Stimulated activated CD4-positive, alpha-beta T cell treated with anti-CD3 and anti-CD28 coated beads, TNF-alpha, amount 100 ng/mL, for 24 hours (primary cell): ENCODE measurements around the gene PTPRN2.
"Not testable (repeated sequence)": the region's sequence is repeated elsewhere in the genome, so short reads cannot be mapped to it uniquely, and the experiment has no call there.

Experiments used
- DNase-seq, 3 experiments: peaks; one replicate each; pipeline ENCODE4 v3.0.0-alpha.2; 2020; ENCODE audit warnings: low read depth in 3 of 3

The PTPRN2 gene

DNA sequence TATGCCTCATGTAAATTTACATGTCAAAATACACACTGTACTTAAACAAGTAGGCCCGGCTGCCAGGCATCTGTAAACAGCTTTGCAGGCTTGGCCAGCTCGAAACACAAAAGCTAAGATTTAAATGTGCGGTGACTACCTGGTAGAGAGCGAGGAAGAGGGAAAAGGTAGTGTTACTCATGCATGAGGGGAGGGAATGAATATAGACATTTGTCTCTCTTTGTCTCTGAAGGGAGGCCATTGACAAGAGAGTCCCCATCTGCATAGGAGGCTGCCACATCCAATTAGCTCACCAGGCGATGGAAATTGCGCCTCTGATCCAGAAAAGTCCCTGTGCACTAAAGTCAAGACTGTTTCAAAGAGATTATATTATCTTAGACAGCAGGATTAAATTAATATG lies 535.8 kb downstream of the PTPRN2 start:
- DNase-seq: no peak

- DNase-seq: no peak
Observed at GRCh38 chr7:158050978-158051651, 536.5 kb downstream of the PTPRN2 start.

DNA sequence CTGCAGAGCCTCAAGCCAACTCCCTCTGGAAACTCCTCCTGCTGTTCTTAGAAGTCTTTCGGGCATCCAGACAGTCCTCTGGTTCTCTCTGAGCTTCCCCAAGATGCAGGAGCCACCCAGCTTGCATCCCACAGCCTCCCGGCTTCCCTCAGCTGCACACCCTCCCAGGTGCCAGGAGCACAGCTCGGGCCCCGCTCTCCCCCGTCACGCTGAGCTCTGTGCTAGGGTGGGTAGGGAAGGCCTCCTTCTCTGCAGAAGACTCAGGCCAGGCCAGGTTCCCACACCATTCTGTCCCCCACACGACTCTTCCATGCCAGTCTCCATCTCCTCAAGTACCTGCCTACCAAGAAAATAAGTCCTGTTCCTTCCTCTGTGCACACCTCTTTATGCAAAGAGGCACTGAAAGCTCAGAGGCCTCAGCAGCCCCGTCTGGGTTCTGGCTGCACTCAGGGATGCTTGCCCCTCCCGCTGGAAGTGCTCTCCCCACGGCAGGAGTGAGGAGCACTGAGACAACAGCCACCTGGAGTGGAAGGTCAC lies 537.1 kb downstream of the PTPRN2 start:
- DNase-seq: no peak

DNA sequence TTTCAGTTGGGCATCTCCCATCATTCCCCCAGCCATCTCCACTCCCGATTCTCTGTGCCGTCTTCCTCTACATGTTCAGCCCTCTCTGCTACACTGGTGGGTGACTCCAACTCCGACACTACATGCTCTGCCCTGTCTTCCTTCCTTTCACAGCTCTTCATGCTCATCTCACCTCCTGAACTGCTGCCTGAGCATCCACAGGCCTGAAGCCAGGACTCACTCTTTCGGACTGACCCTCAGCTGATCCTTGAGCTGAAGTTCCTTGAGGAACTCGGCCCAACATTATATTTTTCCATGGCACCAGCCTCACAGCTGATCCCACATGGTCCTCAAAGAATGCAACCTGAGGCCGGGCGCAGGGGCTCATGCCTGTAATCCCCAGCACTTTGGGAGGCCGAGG lies 538.4 kb downstream of the PTPRN2 start:
- DNase-seq: no peak

DNA sequence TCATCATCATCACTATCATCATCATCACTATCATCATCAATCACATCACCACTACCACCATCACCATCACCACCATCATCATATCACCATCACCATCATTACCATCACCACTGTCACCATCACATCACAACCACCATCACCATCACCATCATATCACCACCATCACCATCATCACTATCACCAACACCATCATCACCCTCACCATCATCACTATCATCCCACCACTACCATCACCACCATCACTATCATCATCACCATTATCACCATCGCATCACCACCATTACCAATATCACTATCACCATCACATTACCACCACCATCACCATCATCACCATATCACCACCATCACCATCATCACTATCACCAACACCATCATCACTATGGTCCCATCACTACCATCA lies 539.1 kb downstream of the PTPRN2 start:
- DNase-seq: no peak

- no peak for DNase-seq
Observed at GRCh38 chr7:158047391-158048059, 540.1 kb downstream of the PTPRN2 start.

DNA sequence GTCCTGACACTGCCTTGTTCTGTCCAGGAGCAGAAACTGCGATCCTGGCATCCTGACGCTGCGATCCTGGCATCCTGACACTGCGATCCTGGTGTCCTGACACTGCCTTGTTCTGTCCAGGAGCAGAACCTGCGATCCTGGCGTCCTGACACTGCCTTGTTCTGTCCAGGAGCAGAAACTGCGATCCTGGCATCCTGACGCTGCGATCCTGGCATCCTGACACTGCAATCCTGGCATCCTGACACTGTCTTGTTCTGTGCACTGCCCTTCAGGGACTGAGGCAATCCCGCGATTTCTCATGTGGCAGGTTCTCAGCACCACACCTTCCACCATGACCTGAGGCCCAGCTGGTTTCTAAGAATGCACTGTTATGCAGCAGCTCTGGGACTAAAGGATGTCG lies 541.4 kb downstream of the PTPRN2 start:
- DNase-seq: not testable (repeated sequence)

GRCh38 chr7:158044482-158044823 lies 543.2 kb downstream of the PTPRN2 start:
- no peak for DNase-seq

DNA sequence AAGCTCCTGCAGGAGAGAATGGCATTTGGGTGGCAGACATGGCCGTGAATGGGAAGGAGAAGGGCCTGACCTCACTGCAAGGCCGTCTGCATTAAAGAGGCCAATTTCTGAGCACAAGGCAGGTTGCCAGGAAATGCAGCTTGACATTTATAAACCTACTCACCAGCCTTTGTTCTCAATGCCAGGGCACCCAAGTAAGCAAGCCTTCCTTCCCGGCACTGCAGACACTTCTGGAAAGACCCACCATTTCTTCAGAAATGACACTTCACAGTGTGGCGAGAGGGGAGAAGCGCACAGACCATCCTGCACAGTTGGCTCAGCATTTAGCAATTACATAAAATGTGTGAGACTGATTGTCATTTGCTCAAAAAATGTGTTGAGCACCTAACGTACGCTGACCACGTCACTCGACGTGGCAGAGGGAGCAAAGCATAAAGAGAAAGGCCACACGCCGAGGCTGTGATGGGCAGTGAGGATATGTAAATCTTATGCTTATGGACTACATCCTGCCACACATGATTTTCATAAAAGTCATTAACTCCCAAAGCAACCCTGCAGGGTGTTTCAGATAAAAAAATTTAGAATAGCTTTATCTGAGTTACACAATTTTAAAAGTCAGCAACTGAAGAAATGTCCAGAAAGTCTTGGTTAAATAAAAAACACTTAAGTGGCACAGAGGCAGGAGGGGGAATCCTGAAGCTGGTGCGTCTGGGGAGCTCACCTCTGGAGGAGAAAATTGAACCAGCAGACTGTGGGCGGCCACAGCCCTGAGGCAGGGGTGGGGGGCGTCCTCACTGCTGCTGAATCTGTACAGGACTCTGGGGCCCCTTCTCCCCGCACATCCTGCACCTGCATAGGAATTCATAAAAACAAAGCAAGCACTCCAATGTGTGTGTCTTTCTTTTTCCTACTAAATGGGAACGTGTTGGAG lies 543.8 kb downstream of the PTPRN2 start:
- no peak for DNase-seq

DNA sequence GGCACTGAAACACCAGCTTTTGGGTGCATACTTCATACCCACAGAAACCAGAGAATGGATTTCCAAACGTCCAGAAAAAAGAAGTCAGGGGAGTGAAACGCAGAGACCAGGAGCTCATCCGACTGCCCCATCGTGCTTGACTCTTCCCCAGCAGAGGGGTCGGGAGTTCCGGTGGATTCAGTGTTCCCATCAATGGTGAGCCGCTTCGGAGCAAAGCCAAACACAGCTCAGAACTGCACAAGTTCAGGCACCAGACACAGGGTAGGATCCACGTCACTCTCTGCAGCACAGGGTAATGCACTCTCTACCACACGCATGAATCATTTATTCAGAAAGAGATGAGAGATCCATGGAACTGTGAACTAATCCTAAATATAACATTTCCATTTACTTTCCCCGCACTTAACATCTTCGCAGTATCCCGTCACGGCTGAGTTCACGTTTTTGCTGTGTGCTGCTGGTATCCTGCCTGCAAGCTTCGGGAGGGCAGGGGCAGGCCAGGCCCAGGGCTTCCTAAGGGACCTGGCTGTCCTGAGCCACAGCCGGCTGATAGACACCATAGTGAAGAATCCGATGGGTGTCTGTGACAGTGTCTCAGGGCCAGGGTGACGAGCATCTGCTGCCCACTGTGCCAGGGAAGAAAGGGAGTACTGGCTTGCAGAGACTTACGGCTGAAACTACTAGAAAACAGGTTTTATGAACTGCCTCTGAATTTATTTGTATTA lies 545.3 kb downstream of the PTPRN2 start:
- no peak for DNase-seq

DNA sequence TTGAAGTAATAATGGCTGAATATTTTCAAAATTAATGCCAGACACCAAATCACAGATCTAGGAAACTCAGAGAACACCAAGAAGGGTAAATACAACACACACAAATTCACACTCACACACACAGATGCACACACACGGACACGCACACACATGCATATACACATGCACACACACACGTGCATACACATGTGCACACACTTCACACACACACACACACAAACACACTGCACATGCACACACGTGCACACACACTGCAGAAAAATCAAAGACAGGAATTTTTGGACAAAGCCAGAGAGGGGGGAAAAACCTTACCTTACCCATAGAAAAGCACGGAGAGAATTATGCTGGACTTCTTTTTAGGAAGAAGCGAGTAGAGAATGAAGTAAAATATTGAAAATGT lies 547.4 kb downstream of the PTPRN2 start:
- DNase-seq: no peak

DNA sequence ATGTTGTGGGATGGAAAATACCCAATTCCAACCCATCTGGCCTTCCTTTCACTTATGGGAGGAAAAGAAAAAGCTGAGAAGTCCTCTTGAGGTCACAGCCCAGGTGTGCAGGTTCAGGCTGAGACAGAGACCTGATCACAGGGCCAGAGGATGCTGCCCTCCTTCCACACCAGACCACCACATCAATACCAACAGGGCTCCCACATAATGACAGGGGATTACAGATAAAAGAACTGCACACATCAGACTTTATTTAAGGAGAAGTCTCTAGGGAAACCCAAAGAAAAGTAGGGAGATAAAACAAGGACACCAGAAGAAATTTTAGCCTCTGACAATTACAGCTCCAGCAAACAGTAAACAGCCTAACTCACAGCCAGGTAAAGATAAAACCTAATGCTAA lies 548.4 kb downstream of the PTPRN2 start:
- DNase-seq: no peak

DNA sequence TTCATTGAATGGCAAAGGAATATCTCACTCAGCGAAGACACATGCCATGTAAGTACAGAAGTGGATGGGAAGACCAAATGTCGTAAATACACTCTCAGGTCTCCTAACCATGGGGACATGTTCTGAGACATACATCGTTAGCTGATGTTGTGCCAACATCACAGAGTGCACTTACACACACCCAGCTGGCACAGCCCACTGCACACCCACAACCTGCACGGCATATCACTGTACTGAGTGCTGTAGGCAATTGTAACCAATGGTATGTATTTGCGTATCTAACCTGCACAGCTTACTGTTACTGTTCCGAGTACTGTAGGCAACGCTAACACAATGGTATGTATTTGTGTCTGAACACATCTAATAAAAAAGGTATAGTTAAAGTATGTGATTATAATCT lies 550.4 kb downstream of the PTPRN2 start:
- no peak for DNase-seq

- DNase-seq: no peak
Observed at GRCh38 chr7:158035343-158035742, 552.3 kb downstream of the PTPRN2 start.

GRCh38 chr7:158034571-158034970 lies 553.1 kb downstream of the PTPRN2 start:
- DNase-seq: no peak

DNA sequence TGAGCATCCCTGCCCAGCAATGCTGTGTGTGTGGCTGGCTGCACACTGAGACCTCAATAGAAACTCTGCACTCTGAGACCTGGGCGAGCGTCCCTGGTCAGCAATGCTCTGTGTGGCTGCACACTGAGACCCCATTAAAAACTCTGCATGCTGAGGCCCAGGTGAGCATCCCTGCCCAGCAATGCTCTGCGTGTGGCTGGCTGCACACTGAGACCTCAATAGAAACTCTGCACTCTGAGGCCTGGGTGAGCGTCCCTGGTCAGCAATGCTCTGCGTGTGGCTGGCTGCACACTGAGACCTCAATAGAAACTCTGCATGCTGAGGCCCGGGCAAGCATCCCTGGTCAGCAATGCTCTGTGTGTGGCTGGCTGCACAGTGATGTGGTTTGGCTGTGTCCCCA lies 553.7 kb downstream of the PTPRN2 start:
- DNase-seq: not testable (repeated sequence)

- no peak for DNase-seq
Observed at GRCh38 chr7:158033196-158033595, 554.4 kb downstream of the PTPRN2 start.

- no peak for DNase-seq
Observed at GRCh38 chr7:158032561-158033115, 555.0 kb downstream of the PTPRN2 start.

- no peak for DNase-seq
Observed at GRCh38 chr7:158031867-158032308, 555.7 kb downstream of the PTPRN2 start.

- DNase-seq: no peak
Observed at GRCh38 chr7:158030566-158030965, 557.1 kb downstream of the PTPRN2 start.

- no peak for DNase-seq
Observed at GRCh38 chr7:158030071-158030470, 557.6 kb downstream of the PTPRN2 start.
